Loucy (cell line): ENCODE data around the gene MRPL16.

ENCODE experiments used
- H2AFZ ChIP-seq: fragments of 200-600 bp; sonication (generic); 2 replicates; pipeline ENCODE4 v1.6.0; 2016; ENCODE audit warnings: antibody characterized with exemption, mild to moderate bottlenecking, low read length, moderate library complexity
- H3F3A ChIP-seq: fragments of 200-600 bp; 2 replicates; pipeline ENCODE4 v1.6.0; 2016; ENCODE audit warnings: antibody characterized with exemption, low read depth, mild to moderate bottlenecking
- H3K27me3 ChIP-seq: fragments of 200-600 bp; sonication (generic); 2 replicates; pipeline ENCODE4 v1.6.1; 2014; ENCODE audit warnings: low read length, mild to moderate bottlenecking; ENCODE audit not compliant: insufficient read depth, poor library complexity, severe bottlenecking
- H3K36me3 ChIP-seq: fragments of 200-600 bp; sonication (generic); 2 replicates; pipeline ENCODE4 v1.6.1; 2016; ENCODE audit warnings: low read length; ENCODE audit not compliant: insufficient read depth
- H3K4me1 ChIP-seq: fragments of 200-600 bp; sonication (generic); 2 replicates; pipeline ENCODE4 v1.5.1; 2014; ENCODE audit warnings: low read length, mild to moderate bottlenecking; ENCODE audit not compliant: insufficient read depth, poor library complexity, severe bottlenecking
- H3K4me2 ChIP-seq: fragments of 200-600 bp; sonication (generic); 2 replicates; pipeline ENCODE4 v1.6.0; 2014; ENCODE audit warnings: antibody characterized with exemption, low read length, low read depth, mild to moderate bottlenecking; ENCODE audit not compliant: poor library complexity, severe bottlenecking
- H3K4me3 ChIP-seq: fragments of 200-600 bp; sonication (generic); 2 replicates; pipeline ENCODE4 v1.5.1; 2014; ENCODE audit warnings: low read length, mild to moderate bottlenecking, mixed read lengths; ENCODE audit not compliant: poor library complexity, severe bottlenecking
- H3K79me2 ChIP-seq: fragments of 200-600 bp; sonication (generic); 2 replicates; pipeline ENCODE4 v1.6.1; 2014; ENCODE audit warnings: low read length; ENCODE audit not compliant: insufficient read depth
- H3K9ac ChIP-seq: fragments of 200-600 bp; sonication (generic); 2 replicates; pipeline ENCODE4 v1.6.0; 2014; ENCODE audit warnings: mild to moderate bottlenecking, low read depth, low read length, moderate library complexity; ENCODE audit not compliant: poor library complexity, severe bottlenecking
- H3K9me2 ChIP-seq: fragments of 200-600 bp; sonication (generic); replicated peaks from 2 replicates; pipeline ENCODE4 v1.6.1; 2016; ENCODE audit warnings: low read depth, low read length, mixed read lengths
- H3K9me3 ChIP-seq: fragments of 200-600 bp; sonication (generic); 2 replicates; pipeline ENCODE4 v1.6.1; 2014; ENCODE audit warnings: mild to moderate bottlenecking, antibody characterized with exemption, low read length, low read depth; ENCODE audit not compliant: insufficient read depth
- H4K20me1 ChIP-seq: fragments of 200-600 bp; sonication (generic); 2 replicates; pipeline ENCODE4 v1.6.0; 2014; ENCODE audit warnings: antibody characterized with exemption, low read length, mild to moderate bottlenecking; ENCODE audit not compliant: insufficient read depth, poor library complexity, severe bottlenecking
- EZH2phosphoT487 ChIP-seq: fragments of 200-600 bp; IDR thresholded peaks from 2 replicates; pipeline ENCODE4 v1.6.1; 2018; ENCODE audit warnings: antibody characterized with exemption, mild to moderate bottlenecking, moderate library complexity, borderline replicate concordance
- TF ChIP-seq, protein P1 (sequence below): fragments of 200-600 bp; sonication (generic); conservative IDR thresholded peaks from 2 replicates; pipeline ENCODE4 v1.5.1; 2014; ENCODE audit warnings: mild to moderate bottlenecking, antibody characterized with exemption, low read length

The MRPL16 gene

DNA sequence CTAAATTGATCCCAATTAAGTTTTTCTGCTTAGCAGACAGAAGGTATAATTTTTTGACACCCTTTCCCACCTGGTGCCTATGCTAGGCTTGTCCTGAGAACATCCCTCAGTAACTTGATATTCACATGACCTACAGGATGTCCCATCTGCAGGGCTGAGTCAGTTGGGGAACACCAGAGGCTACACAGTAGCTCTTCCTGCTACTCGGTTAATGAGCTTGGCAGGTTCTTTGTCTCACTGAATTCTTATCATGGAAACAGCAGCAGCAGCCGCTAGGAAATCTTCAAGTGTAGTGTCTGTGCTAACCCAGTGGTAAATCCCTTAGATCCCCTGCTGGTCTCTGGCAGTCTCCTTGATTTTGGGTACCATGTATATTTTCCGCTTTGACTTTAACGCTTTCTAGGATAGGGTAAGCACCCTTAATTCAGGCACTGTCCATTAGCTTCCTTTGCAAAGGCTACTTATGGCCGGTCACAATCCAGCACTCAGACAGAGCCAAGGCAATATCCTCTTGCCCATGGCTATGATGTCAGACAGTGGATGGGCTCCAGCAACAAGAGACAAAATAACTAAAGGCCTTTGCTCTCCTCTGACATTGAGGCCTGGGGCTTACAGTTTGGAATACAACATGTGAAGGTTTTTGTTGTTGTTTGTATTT is 8.5 kb downstream of the MRPL16 start:
- no peaks in the 10 kb centered on the region for H3K9me2 ChIP-seq
- peak overlapping the region; percentile 66 for H3K4me2 ChIP-seq
- H3K4me1 ChIP-seq, result peaks cover 24% of the 10 kb centered on the region
- no peaks in the 10 kb centered on the region for H3K9me3 ChIP-seq
- H3K4me3 ChIP-seq, result peak overlapping the region; percentile 47
- no peaks in the 10 kb centered on the region for H3F3A ChIP-seq
- H3K27me3 ChIP-seq, result no peaks in the 10 kb centered on the region
- H3K79me2 ChIP-seq, result no peaks in the 10 kb centered on the region
- H3K9ac ChIP-seq, result peak overlapping the region; percentile 40
- peaks cover 19% of the 10 kb centered on the region; the same call in 1 of the 2 replicates for H3K36me3 ChIP-seq
- H4K20me1 ChIP-seq, result no peaks in the 10 kb centered on the region
- peak overlapping the region; percentile 66; the same call in 1 of the 2 replicates for H2AFZ ChIP-seq
- TF ChIP-seq EZH2phosphoT487, result no peak
- TF ChIP-seq, protein P1, sequence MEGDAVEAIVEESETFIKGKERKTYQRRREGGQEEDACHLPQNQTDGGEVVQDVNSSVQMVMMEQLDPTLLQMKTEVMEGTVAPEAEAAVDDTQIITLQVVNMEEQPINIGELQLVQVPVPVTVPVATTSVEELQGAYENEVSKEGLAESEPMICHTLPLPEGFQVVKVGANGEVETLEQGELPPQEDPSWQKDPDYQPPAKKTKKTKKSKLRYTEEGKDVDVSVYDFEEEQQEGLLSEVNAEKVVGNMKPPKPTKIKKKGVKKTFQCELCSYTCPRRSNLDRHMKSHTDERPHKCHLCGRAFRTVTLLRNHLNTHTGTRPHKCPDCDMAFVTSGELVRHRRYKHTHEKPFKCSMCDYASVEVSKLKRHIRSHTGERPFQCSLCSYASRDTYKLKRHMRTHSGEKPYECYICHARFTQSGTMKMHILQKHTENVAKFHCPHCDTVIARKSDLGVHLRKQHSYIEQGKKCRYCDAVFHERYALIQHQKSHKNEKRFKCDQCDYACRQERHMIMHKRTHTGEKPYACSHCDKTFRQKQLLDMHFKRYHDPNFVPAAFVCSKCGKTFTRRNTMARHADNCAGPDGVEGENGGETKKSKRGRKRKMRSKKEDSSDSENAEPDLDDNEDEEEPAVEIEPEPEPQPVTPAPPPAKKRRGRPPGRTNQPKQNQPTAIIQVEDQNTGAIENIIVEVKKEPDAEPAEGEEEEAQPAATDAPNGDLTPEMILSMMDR, result no peak

DNA sequence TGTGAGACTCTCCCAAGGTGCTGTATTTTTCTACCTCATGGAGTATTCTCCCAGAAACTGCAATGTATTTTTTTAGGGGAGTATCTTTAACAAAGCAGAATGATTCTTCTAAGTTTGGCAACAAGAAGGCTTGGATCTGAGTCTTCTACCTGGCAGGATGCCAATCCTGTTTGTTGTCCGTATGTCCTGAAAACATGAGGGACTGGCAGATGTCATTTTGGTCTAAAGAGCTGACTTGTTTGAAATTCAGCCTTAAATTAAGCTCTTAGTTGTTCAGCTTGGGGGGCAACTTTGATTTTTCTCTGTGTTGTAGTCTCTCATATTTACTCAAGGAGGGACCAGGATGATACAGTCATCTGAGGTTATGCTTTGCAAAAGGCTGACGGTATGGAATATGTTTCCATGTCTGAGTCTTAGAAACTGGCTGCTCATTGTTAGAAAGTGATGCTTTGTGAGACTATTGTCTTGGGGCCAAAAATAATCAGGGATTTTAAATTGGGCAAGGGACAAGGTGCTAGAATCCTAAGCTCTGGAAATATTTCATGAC is 9.3 kb downstream of the MRPL16 start:
- Histone ChIP-seq H3K9ac (no peak overlapping the region), H3K4me1 (peaks cover 22% of the 10 kb centered on the region), H3K9me2 (no peaks in the 10 kb centered on the region), H3K9me3 (no peaks in the 10 kb centered on the region), H3F3A (no peaks in the 10 kb centered on the region), H3K4me2 (no peak overlapping the region), H4K20me1 (no peaks in the 10 kb centered on the region), H3K27me3 (no peaks in the 10 kb centered on the region), H2AFZ (no peak overlapping the region), H3K79me2 (no peaks in the 10 kb centered on the region), H3K36me3 (peaks cover 10% of the 10 kb centered on the region; the same call in 1 of the 2 replicates), H3K4me3 (no peak overlapping the region)
- TF ChIP-seq EZH2phosphoT487, result no peak
- TF ChIP-seq, protein P1, result no peak

DNA sequence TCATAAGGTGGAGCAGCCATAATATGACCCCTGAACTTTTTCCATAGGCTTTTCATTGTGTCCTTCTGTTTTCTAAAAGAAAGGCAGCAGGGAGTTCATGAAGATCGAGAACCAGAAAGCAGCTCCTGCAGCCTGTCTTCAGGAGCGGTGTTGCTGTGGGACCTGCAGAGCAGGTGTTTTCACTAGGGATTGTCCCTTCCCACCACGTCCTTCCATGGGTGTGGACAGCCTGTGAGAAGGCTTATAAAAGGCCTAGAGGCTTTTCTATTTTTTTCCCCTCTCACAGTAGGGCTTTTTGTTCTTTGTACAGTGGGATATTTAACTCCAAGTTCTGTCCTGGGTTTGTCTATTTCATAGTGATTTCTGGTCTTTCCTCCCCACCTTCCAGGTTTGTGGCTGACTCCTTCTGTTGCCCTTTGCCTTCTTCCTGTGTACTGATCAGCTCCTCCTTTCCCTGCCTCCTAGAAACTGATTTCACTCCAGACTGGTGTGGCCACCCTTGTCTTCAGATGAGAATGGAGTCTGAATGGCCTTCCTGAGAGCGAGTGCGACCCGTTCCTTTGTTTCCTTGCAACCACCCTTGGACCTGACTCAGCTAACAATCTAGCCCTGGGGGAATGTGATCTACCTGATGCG is 10.1 kb downstream of the MRPL16 start:
- Histone ChIP-seq H3K79me2 (no peaks in the 10 kb centered on the region), H3K27me3 (no peaks in the 10 kb centered on the region), H3F3A (no peaks in the 10 kb centered on the region), H3K4me1 (peaks cover 22% of the 10 kb centered on the region), H3K9me3 (no peaks in the 10 kb centered on the region), H3K36me3 (peaks cover 8% of the 10 kb centered on the region; the same call in 1 of the 2 replicates), H4K20me1 (no peaks in the 10 kb centered on the region), H3K4me2 (no peak overlapping the region), H3K9ac (no peak overlapping the region), H2AFZ (no peak overlapping the region), H3K4me3 (no peak overlapping the region), H3K9me2 (no peaks in the 10 kb centered on the region)
- TF ChIP-seq, protein P1, result no peak
- no peak for TF ChIP-seq EZH2phosphoT487
